HEK293 (cell line): ENCODE data around the gene MTHFS.

ENCODE experiments used
- CTCF ChIA-PET: fragments of 350-600 bp; formaldehyde crosslinking; extraction: SDS; loops from one replicate; lab custom pipeline; 2021; ENCODE audit warnings: antibody characterized with exemption; lab: Yijun Ruan, JAX
- POLR2A ChIA-PET: fragments of 300-600 bp; formaldehyde crosslinking; extraction: SDS; loops from one replicate; lab custom pipeline; 2020; ENCODE audit warnings: antibody characterized with exemption, inconsistent platforms; lab: Yijun Ruan, JAX
- H3K27ac ChIP-seq: fragments of 200-500 bp; sonication (Bioruptor generic); 2 replicates; pipeline ENCODE4 v1.5.1; 2014; ENCODE audit warnings: low read depth, low read length, control low read depth, inconsistent platforms; ENCODE audit errors: extremely low read depth
- H3K36me3 ChIP-seq, 2 experiments: fragments of 200-500 bp in 1 of 2; sonication (Bioruptor generic) in 1 of 2; 1 replicate in 1 of 2; 2 replicates in 1 of 2; pipeline ENCODE4 v1.5.1; 2014 to 2017; ENCODE audit warnings: inconsistent platforms in 2 of 2, low read length in 2 of 2; ENCODE audit not compliant: control insufficient read depth in 2 of 2, insufficient read depth in 1 of 2
- H3K4me1 ChIP-seq: fragments of 200-500 bp; sonication (Bioruptor generic); 2 replicates; pipeline ENCODE4 v1.5.1; 2014; ENCODE audit warnings: mild to moderate bottlenecking, low read length, inconsistent platforms; ENCODE audit not compliant: control insufficient read depth, insufficient read depth
- H3K4me3 ChIP-seq: 2 replicates; pipeline ENCODE4 v1.5.1; 2011; ENCODE audit warnings: low read depth, mild to moderate bottlenecking, control low read depth, low read length, moderate library complexity
- H3K9me3 ChIP-seq: fragments of 200-500 bp; sonication (Bioruptor generic); 2 replicates; pipeline ENCODE4 v1.5.1; 2014; ENCODE audit warnings: low read depth, low read length, inconsistent platforms; ENCODE audit not compliant: control insufficient read depth, insufficient read depth
- PRDM6 ChIP-seq: fragments of 450-650 bp; formaldehyde crosslinking; IDR thresholded peaks from 2 replicates; pipeline ENCODE4 v1.5.1; 2017; ENCODE audit warnings: missing biosample characterization, missing genetic modification characterization
- ZBTB17 ChIP-seq: fragments of 450-650 bp; formaldehyde crosslinking; IDR thresholded peaks from 2 replicates; pipeline ENCODE4 v1.5.1; 2016; ENCODE audit warnings: missing biosample characterization, missing genetic modification characterization
- ZBTB21 ChIP-seq: fragments of 450-650 bp; formaldehyde crosslinking; IDR thresholded peaks from 2 replicates; pipeline ENCODE4 v1.5.1; 2017; ENCODE audit warnings: missing biosample characterization, missing genetic modification characterization
- ZBTB44 ChIP-seq: fragments of 450-650 bp; IDR thresholded peaks from 2 replicates; pipeline ENCODE4 v1.5.1; 2018; ENCODE audit warnings: missing biosample characterization, mild to moderate bottlenecking, missing genetic modification characterization
- ZNF112 ChIP-seq: fragments of 450-650 bp; formaldehyde crosslinking; IDR thresholded peaks from 2 replicates; pipeline ENCODE4 v1.5.0; 2017; ENCODE audit warnings: missing biosample characterization, missing genetic modification characterization
- ZNF138 ChIP-seq: fragments of 450-650 bp; formaldehyde crosslinking; IDR thresholded peaks from 2 replicates; pipeline ENCODE4 v1.5.1; 2016; ENCODE audit warnings: missing biosample characterization, missing genetic modification characterization, borderline replicate concordance
- ZNF280D ChIP-seq: fragments of 450-650 bp; formaldehyde crosslinking; IDR thresholded peaks from 2 replicates; pipeline ENCODE4 v1.5.1; 2016; ENCODE audit warnings: missing biosample characterization, missing genetic modification characterization
- ZNF335 ChIP-seq: fragments of 450-650 bp; formaldehyde crosslinking; conservative IDR thresholded peaks from 2 replicates; pipeline ENCODE4 v1.5.1; 2016; ENCODE audit warnings: missing biosample characterization, missing genetic modification characterization
- ZNF350 ChIP-seq: fragments of 450-650 bp; formaldehyde crosslinking; IDR thresholded peaks from 2 replicates; pipeline ENCODE4 v1.5.0; 2017; ENCODE audit warnings: missing biosample characterization, mild to moderate bottlenecking, missing genetic modification characterization
- ZNF449 ChIP-seq: fragments of 450-650 bp; formaldehyde crosslinking; IDR thresholded peaks from 2 replicates; pipeline ENCODE4 v1.5.1; 2017; ENCODE audit warnings: missing biosample characterization, mild to moderate bottlenecking, missing genetic modification characterization, moderate library complexity
- ZNF600 ChIP-seq: fragments of 450-650 bp; formaldehyde crosslinking; IDR thresholded peaks from 2 replicates; pipeline ENCODE4 v1.5.1; 2016; ENCODE audit warnings: missing biosample characterization, missing genetic modification characterization
- ZNF660 ChIP-seq: fragments of 450-650 bp; IDR thresholded peaks from 2 replicates; pipeline ENCODE4 v1.5.1; 2018; ENCODE audit warnings: missing biosample characterization, mild to moderate bottlenecking, missing genetic modification characterization
- ZNF76 ChIP-seq: fragments of 450-650 bp; formaldehyde crosslinking; IDR thresholded peaks from 2 replicates; pipeline ENCODE4; 2016; ENCODE audit warnings: low read depth, missing biosample characterization, missing genetic modification characterization, borderline replicate concordance
- ZNF837 ChIP-seq: fragments of 450-650 bp; formaldehyde crosslinking; IDR thresholded peaks from 2 replicates; pipeline ENCODE4 v1.5.1; 2016; ENCODE audit warnings: missing biosample characterization, missing genetic modification characterization
- TF ChIP-seq, protein P1 (sequence below): fragments of 450-650 bp; formaldehyde crosslinking; IDR thresholded peaks from 2 replicates; pipeline ENCODE4 v1.5.1; 2016; ENCODE audit warnings: missing biosample characterization, missing genetic modification characterization
- TF ChIP-seq, protein P2 (sequence below): IDR thresholded peaks from 2 replicates; pipeline ENCODE4 v1.6.1; 2011; ENCODE audit warnings: mild to moderate bottlenecking, low read depth, low read length, borderline replicate concordance

MTHFS gene

DNA sequence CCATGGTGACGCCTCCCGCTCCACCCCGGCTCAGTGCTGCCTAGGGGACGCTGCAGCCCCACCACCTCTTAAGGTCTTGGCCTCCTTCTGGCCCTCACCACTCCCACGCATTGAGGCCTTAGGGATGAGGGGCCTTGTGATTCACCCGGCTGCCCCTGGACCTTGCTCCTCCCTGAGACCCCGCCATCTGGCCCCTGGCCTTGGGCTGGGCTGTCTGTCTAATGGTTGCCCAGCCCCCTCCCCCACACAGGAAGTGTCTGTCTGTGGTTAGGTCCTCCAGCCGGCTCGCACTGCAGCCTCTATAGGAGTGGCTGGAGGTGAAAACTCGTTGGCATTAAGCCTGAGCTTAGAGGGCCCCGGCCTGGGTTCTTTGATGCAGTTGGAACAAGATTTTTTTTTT is 21.5 kb upstream of the MTHFS start (continued):
- TF ChIP-seq ZNF449 (tag by site-specific recombination) (no peak), ZNF837 (tag by site-specific recombination) (no peak), ZNF350 (tag by site-specific recombination) (no peak), ZNF280D (tag by site-specific recombination) (no peak), ZNF112 (tag by site-specific recombination) (no peak), ZNF600 (tag by site-specific recombination) (no peak)
- TF ChIP-seq, protein P1, sequence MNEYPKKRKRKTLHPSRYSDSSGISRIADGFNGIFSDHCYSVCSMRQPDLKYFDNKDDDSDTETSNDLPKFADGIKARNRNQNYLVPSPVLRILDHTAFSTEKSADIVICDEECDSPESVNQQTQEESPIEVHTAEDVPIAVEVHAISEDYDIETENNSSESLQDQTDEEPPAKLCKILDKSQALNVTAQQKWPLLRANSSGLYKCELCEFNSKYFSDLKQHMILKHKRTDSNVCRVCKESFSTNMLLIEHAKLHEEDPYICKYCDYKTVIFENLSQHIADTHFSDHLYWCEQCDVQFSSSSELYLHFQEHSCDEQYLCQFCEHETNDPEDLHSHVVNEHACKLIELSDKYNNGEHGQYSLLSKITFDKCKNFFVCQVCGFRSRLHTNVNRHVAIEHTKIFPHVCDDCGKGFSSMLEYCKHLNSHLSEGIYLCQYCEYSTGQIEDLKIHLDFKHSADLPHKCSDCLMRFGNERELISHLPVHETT (tag by site-specific recombination) = no peak
- TF ChIP-seq, protein P2, sequence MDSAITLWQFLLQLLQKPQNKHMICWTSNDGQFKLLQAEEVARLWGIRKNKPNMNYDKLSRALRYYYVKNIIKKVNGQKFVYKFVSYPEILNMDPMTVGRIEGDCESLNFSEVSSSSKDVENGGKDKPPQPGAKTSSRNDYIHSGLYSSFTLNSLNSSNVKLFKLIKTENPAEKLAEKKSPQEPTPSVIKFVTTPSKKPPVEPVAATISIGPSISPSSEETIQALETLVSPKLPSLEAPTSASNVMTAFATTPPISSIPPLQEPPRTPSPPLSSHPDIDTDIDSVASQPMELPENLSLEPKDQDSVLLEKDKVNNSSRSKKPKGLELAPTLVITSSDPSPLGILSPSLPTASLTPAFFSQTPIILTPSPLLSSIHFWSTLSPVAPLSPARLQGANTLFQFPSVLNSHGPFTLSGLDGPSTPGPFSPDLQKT = no peak

DNA sequence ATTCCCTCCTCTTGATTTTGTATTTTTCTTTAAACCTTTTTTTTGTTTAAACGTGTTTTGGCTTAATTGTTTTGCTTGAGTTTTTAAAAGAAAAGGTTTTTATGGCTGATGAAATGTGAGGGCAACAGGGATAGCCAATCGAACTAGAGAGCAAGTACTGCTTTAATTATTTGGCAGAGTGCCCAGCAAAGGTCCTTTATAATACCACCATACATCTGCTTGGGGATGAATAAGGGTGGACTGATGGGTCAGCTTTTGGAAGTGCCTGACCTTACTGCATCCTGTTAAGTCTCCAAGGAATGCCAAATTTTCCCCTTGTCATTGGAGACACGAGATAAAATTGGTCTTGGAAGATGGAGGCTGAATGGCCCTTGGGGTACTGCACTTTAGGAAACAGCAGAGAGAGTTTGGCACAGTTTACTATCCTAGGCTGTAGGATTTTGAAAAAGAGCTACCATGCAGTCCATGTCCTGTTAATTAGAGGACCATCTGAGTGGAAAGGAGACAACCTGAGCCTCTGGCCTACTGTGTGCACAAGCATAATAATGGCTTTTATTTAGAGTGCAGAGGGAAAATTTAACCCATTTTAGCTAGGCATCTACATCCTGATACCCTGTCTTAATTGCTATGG is 19.8 kb upstream of the MTHFS start:
- TF ChIP-seq PRDM6 (tag by site-specific recombination) = peak; percentile 60
- no peak for TF ChIP-seq ZNF76 (tag by site-specific recombination)
- peak; percentile 42; the same call in 1 of the 2 replicates for TF ChIP-seq ZNF660 (tag by site-specific recombination)
- TF ChIP-seq ZNF138 (tag by site-specific recombination) = no peak
- peak; percentile 74 for TF ChIP-seq ZBTB17 (tag by site-specific recombination)
- no peak for TF ChIP-seq ZBTB21 (tag by site-specific recombination)
- 0 out of 2 replicates have a peak, but pooled peaks have one; percentile 10 for TF ChIP-seq ZBTB44
- peak; percentile 33; the same call in 1 of the 2 replicates for TF ChIP-seq ZNF335 (tag by site-specific recombination)
- TF ChIP-seq, all 188 proteins: peak for 5
- peaks cover 3% of the 10 kb centered on the region; the same call in 1 of the 2 replicates for H3K9me3 ChIP-seq
- ChIA-PET POLR2A (no interaction called here), CTCF (interaction anchor here (0.6 to 1.2 kb wide), 3 partner anchors 41 to 146 kb away, joined by 3 to 4 read pairs (median 3); no protein-coding TSS in a partner anchor)
- H3K36me3 ChIP-seq = peaks cover 9 to 21% of the 10 kb centered on the region in 2 experiments; a peak in 2 of 3 replicates
- H3K4me3 ChIP-seq = no peak overlapping the region
- H3K27ac ChIP-seq = no peak overlapping the region
- no peaks in the 10 kb centered on the region for H3K4me1 ChIP-seq
